RWPE2 (cell line): ENCODE data around the gene RAD51C.

Experiments
- ATAC-seq: fragments of 200-7000 bp; cut with Tn5 transposase; 3 replicates; pipeline ENCODE4 v1.9.1; 2021; ENCODE audit warnings: low read depth
- DNase-seq: peaks from one replicate; pipeline ENCODE4 v3.0.0-alpha.2; 2020; ENCODE audit warnings: low spot score
- H3K27ac ChIP-seq: fragments of 450-650 bp; 2 replicates; pipeline ENCODE4 v1.5.1; 2017; ENCODE audit warnings: mild to moderate bottlenecking; ENCODE audit not compliant: poor library complexity, severe bottlenecking
- H3K27me3 ChIP-seq: fragments of 250-450 bp; sonication (Bioruptor Pico); 2 replicates; pipeline ENCODE4 v1.5.1; 2021; ENCODE audit warnings: mild to moderate bottlenecking, moderate library complexity; ENCODE audit not compliant: insufficient read depth, poor library complexity, severe bottlenecking
- H3K36me3 ChIP-seq: fragments of 250-450 bp; sonication (Bioruptor Pico); 2 replicates; pipeline ENCODE4 v1.5.1; 2020; ENCODE audit warnings: low read depth, mild to moderate bottlenecking, moderate library complexity
- H3K4me1 ChIP-seq: fragments of 250-450 bp; sonication (Bioruptor Pico); 2 replicates; pipeline ENCODE4 v1.5.1; 2021; ENCODE audit warnings: mild to moderate bottlenecking, moderate library complexity; ENCODE audit not compliant: insufficient read depth, poor library complexity, severe bottlenecking
- H3K4me3 ChIP-seq: fragments of 250-450 bp; sonication (Bioruptor Pico); 2 replicates; pipeline ENCODE4 v1.5.1; 2021; ENCODE audit warnings: mild to moderate bottlenecking, moderate library complexity; ENCODE audit not compliant: severe bottlenecking
- H3K9me3 ChIP-seq: fragments of 250-450 bp; sonication (Bioruptor Pico); 2 replicates; pipeline ENCODE4 v1.5.1; 2021; ENCODE audit warnings: mild to moderate bottlenecking, moderate library complexity; ENCODE audit not compliant: severe bottlenecking
- TF ChIP-seq, protein P1 (sequence below): fragments of 450-650 bp; IDR thresholded peaks from one replicate; pipeline ENCODE4 v1.5.1; 2017; ENCODE audit warnings: mild to moderate bottlenecking, moderate library complexity; ENCODE audit not compliant: poor library complexity, severe bottlenecking

RAD51C gene

DNA sequence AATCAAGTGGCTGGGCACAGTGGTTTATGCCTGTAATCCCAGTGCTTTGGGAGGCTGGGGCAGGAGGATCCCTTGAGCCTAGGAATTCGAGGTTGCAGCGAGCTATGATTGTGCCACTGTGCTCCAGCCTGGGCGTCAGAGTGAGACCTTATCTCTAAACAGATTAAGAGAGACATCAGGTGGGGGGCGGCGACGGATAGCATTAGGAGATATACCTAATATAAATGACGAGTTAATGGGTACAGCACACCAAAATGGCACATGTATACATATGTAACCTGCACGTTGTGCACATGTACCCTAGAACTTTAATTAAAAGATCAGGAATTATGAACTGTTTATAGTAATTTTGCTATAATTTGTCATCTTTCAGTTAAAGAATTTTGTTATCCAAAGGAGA is 10.3 kb downstream of the RAD51C start:
- TF ChIP-seq, protein P1, sequence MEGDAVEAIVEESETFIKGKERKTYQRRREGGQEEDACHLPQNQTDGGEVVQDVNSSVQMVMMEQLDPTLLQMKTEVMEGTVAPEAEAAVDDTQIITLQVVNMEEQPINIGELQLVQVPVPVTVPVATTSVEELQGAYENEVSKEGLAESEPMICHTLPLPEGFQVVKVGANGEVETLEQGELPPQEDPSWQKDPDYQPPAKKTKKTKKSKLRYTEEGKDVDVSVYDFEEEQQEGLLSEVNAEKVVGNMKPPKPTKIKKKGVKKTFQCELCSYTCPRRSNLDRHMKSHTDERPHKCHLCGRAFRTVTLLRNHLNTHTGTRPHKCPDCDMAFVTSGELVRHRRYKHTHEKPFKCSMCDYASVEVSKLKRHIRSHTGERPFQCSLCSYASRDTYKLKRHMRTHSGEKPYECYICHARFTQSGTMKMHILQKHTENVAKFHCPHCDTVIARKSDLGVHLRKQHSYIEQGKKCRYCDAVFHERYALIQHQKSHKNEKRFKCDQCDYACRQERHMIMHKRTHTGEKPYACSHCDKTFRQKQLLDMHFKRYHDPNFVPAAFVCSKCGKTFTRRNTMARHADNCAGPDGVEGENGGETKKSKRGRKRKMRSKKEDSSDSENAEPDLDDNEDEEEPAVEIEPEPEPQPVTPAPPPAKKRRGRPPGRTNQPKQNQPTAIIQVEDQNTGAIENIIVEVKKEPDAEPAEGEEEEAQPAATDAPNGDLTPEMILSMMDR: no peak
- H3K36me3 ChIP-seq: peaks cover 53% of the 10 kb centered on the region
- ATAC-seq: no peak
- H3K27me3 ChIP-seq: no peaks in the 10 kb centered on the region
- no peak for DNase-seq
- H3K4me1 ChIP-seq: peaks cover 14% of the 10 kb centered on the region
- no peak overlapping the region for H3K27ac ChIP-seq
- no peaks in the 10 kb centered on the region for H3K9me3 ChIP-seq
- no peak overlapping the region for H3K4me3 ChIP-seq

DNA sequence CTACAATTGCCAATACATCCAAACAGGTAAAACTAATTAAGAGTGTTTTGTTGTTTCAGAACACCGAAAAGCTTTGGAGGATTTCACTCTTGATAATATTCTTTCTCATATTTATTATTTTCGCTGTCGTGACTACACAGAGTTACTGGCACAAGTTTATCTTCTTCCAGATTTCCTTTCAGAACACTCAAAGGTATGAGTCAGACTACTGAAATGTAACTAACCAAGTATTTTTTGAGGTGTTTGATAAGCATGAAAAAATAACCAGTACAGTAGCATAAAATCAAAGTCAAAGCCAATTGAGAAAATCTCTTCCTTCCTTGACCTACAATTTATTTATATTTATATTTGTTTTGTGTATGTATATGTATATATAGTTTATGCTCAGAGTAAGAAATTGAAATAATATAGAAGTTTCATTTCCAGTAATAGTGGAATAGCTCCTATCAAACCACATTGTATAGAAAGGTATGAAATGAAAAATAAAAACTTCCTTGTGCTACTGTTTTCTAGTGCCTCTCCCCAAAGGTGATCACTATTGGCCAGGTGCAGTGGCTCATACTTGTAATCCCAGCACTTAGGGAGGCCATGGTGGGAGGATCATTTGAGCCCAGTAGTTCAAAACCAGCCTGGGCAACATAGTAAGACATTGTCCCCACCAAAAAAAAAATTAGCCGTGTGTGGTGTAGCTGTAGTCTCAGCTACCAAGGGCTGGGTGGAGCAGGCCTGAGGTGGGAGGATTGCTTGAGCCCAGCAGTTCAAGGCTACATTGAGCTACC is 10.9 kb downstream of the RAD51C start:
- no peaks in the 10 kb centered on the region for H3K27me3 ChIP-seq
- H3K9me3 ChIP-seq: no peaks in the 10 kb centered on the region
- peaks cover 14% of the 10 kb centered on the region for H3K4me1 ChIP-seq
- no peak overlapping the region for H3K27ac ChIP-seq
- DNase-seq (no peak), ATAC-seq (peak; percentile 55; the same call in 1 of the 3 replicates)
- peaks cover 56% of the 10 kb centered on the region for H3K36me3 ChIP-seq
- no peak overlapping the region for H3K4me3 ChIP-seq
- TF ChIP-seq, protein P1: no peak

DNA sequence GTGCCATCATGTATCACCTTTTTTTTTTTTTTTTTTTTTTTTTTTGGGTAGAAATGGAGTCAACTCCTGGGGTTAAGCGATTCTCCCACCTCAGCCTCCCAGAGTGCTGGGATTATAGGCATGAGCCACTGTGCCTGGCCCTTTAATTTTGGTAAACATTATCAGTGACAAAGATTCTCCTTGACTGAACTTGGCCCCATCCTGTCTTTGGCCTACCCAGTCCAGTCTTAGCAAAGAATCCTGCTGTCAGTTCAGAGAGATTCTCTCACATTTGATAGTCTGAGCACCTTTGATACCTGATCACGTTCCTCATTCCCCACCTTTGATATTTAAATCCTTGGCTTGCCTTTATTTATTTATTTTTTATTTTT is 11.5 kb downstream of the RAD51C start:
- Histone ChIP-seq H3K27me3 (no peaks in the 10 kb centered on the region), H3K9me3 (no peaks in the 10 kb centered on the region), H3K36me3 (peaks cover 57% of the 10 kb centered on the region), H3K4me3 (no peak overlapping the region), H3K27ac (no peak overlapping the region), H3K4me1 (peaks cover 14% of the 10 kb centered on the region)
- DNase-seq: no peak
- ATAC-seq: no peak
- TF ChIP-seq, protein P1: no peak

DNA sequence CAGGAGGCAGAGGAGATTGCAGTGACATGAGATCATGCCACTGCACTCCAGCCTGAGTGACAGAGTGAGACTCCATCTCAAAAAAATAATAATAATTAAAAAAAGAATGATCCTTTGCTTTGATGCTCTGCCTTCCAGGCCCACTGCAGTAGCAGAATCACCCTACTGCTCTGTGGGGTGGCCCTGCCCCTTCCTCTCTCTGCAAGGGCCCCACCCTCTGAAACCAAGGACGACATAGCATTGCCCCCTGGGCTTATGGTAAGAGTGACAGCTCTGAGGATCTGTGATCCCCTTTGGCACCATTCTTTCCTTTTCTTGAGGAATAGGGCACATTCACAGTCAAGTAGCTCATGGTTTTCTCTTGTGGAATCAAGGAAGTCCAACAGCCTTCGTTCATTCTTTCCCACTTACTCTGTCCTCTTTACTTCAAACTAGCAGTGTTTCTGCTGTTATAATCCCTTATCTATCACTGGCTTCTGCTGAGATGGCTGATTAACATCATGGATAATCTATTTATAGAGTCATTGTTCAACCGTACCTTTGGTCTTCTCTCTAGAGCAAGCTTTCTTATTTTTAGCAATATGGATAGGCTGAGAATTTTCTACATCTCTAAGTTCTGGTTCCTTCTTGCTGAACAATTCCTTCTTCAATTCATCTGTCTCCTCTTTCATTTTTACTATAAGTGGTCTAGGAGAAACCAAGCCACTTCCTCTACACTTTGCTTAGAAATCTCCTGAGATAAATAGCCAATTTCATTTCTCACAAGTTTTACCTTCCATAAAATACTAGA is 14.1 kb downstream of the RAD51C start:
- Histone ChIP-seq H3K9me3 (no peaks in the 10 kb centered on the region), H3K4me3 (no peak overlapping the region), H3K27me3 (no peaks in the 10 kb centered on the region), H3K27ac (no peak overlapping the region), H3K4me1 (peaks cover 14% of the 10 kb centered on the region), H3K36me3 (peaks cover 38% of the 10 kb centered on the region)
- DNase-seq (no peak), ATAC-seq (no peak)
- TF ChIP-seq, protein P1: no peak
